Ishikawa (cell line): ENCODE data around the gene TOR4A.

Experiments used
- CEBPB ChIP-seq: IDR thresholded peaks from 2 replicates; pipeline ENCODE4 v1.6.1; 2012
- EGR1 ChIP-seq: IDR thresholded peaks from 2 replicates; pipeline ENCODE4 v1.6.1; 2012
- EP300 ChIP-seq: IDR thresholded peaks from 2 replicates; pipeline ENCODE4 v1.6.1; 2012; ENCODE audit warnings: borderline replicate concordance
- FOXM1 ChIP-seq: IDR thresholded peaks from 2 replicates; pipeline ENCODE4 v1.6.1; 2012; ENCODE audit warnings: low read depth, borderline replicate concordance
- RAD21 ChIP-seq: IDR thresholded peaks from 2 replicates; pipeline ENCODE4 v1.6.1; 2012; ENCODE audit warnings: low read depth
- TAF1 ChIP-seq: IDR thresholded peaks from 2 replicates; pipeline ENCODE4 v1.6.1; 2012; ENCODE audit warnings: low read depth, mild to moderate bottlenecking
- TCF12 ChIP-seq: IDR thresholded peaks from 2 replicates; pipeline ENCODE4 v1.6.1; 2012; ENCODE audit warnings: low read depth
- TEAD4 ChIP-seq: IDR thresholded peaks from 2 replicates; pipeline ENCODE4 v1.6.1; 2012
- YY1 ChIP-seq: IDR thresholded peaks from 2 replicates; pipeline ENCODE4 v1.6.1; 2012; ENCODE audit warnings: low read depth
- ZBTB7A ChIP-seq: IDR thresholded peaks from 2 replicates; pipeline ENCODE4 v1.6.1; 2012; ENCODE audit warnings: low read depth
- TF ChIP-seq, protein P1 (sequence below): IDR thresholded peaks from 2 replicates; pipeline ENCODE4 v1.6.1; 2012
- TF ChIP-seq, protein P2 (sequence below): IDR thresholded peaks from 2 replicates; pipeline ENCODE4 v1.6.1; 2012; ENCODE audit warnings: low read depth, mild to moderate bottlenecking

DNA sequence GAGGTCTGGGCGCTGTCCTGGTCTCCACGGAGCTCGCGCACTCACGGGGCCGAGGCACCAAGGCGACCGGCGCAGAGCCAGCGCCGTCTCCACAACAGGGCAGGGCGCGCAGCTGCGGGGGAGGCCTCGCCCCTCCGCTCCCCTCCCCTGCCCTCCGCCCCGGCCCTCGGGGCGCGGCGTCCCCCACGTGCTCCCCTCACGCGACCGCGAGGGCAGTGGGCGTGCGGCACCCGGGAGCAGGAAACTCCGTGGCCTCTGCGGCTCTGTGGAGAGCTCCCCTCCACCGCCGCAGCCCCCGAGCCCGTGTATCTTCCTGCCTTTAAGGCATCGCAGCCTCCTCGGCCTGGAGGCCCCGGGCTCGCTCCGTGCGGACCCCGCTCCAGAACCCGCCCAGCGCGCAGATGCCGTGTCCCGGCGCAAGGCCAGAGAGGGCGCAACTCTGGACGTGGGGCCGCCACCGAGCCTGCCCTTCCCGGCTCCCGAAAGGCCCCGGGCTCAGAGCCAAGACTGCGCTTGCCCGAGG lies 37.1 kb upstream of the TOR4A start:
- TF ChIP-seq, protein P1, sequence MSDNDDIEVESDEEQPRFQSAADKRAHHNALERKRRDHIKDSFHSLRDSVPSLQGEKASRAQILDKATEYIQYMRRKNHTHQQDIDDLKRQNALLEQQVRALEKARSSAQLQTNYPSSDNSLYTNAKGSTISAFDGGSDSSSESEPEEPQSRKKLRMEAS = peak; percentile 96
- TF ChIP-seq EP300 (0 out of 2 replicates have a peak, but pooled peaks have one; percentile 28), TAF1 (peak; percentile 25; the same call in 1 of the 2 replicates), RAD21 (no peak), YY1 (no peak), TCF12 (peak; percentile 52; the same call in 1 of the 2 replicates), FOXM1 (no peak), EGR1 (peak; percentile 51), ZBTB7A (peak; percentile 89), TEAD4 (no peak), CEBPB (no peak)
- TF ChIP-seq, protein P2, sequence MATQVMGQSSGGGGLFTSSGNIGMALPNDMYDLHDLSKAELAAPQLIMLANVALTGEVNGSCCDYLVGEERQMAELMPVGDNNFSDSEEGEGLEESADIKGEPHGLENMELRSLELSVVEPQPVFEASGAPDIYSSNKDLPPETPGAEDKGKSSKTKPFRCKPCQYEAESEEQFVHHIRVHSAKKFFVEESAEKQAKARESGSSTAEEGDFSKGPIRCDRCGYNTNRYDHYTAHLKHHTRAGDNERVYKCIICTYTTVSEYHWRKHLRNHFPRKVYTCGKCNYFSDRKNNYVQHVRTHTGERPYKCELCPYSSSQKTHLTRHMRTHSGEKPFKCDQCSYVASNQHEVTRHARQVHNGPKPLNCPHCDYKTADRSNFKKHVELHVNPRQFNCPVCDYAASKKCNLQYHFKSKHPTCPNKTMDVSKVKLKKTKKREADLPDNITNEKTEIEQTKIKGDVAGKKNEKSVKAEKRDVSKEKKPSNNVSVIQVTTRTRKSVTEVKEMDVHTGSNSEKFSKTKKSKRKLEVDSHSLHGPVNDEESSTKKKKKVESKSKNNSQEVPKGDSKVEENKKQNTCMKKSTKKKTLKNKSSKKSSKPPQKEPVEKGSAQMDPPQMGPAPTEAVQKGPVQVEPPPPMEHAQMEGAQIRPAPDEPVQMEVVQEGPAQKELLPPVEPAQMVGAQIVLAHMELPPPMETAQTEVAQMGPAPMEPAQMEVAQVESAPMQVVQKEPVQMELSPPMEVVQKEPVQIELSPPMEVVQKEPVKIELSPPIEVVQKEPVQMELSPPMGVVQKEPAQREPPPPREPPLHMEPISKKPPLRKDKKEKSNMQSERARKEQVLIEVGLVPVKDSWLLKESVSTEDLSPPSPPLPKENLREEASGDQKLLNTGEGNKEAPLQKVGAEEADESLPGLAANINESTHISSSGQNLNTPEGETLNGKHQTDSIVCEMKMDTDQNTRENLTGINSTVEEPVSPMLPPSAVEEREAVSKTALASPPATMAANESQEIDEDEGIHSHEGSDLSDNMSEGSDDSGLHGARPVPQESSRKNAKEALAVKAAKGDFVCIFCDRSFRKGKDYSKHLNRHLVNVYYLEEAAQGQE = no peak
